GM19099 (cell line): Measurements from ENCODE around the gene SCYL3.

Experiments used
- POLR2A ChIP-seq: IDR thresholded peaks from 3 replicates; pipeline ENCODE4 v1.6.1; 2011; ENCODE audit warnings: low read depth; ENCODE audit not compliant: insufficient read length; ENCODE audit errors: extremely low read depth

The SCYL3 gene

DNA sequence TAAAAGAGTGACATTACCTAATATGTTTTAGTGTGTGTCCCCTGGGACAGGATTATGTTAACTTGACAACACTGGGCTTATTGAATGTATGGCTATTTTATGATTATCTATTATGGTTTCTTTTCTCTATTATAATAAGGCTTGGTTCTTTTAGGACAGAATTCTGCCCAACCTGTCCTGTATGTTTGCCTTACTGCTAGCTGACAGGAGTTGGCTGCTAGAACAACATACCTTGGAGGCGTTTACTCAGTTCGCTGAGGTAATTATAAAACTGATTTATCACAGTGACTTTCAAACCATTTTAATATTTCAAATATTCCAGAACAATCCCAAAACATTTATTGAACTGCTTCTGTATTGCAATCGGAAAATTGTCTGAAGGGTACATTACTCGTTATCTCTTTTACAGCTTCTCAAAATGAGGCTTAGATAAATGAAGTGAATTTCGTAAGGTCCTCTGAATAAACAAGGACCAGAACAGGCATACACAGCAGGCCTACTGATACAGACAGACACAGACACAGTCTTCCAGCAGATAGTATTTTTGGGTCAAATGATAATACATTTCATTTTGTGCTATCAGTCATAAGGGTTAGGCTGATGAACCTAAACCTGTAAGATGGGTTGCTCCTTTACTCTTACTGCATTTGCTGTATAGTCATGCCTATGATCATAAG is 44.2 kb downstream of the SCYL3 start:
- no peak for TF ChIP-seq POLR2A

DNA sequence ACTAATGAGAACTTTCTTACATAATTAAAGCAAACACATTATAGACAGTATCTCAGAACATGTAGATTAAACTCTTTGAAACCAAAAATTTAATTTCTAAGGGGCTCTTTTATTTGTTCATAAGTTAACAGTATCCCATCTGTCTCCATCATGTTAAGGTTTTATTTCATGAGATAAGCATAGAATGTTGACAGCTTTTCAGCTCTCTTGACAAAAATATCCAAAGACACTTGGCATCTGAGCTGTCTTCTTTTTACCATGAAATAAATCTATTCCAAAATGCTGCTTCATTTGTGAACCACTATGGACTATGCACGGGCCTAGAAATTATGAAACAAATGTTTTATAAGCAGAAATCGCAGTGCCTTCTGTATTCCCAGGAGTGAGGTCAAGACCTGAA is 45.2 kb downstream of the SCYL3 start:
- TF ChIP-seq POLR2A = no peak

DNA sequence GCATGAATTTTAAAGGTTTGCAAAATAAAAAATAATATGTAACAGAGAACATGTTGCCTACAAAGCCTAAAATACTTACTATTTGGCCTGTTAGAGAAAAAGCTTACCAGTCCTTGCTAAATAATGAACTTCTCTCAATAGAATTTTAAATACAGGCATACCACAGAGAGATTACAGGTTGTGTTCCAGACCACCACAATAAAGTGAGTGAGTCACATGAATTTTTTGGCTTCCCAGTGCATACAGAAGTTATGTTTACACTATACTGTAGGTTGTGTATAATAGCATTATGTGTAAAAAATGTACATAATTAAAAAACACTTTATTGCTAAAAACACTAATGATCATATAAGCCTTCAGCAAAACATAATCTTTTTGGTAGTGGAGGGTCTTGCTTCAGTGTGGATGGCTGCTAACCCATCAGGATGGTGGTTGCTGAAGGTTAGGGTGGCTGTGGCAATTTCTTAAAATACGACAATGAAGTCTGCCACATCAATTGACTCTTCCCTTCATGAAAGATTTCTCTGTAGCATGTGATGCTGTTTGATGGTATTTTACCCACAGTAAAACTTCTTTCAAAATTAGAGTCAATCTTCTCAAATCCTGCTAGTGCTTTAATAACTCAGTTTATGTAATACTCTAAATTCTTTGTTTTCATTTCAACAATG is 48.6 kb downstream of the SCYL3 start:
- TF ChIP-seq POLR2A = no peak

DNA sequence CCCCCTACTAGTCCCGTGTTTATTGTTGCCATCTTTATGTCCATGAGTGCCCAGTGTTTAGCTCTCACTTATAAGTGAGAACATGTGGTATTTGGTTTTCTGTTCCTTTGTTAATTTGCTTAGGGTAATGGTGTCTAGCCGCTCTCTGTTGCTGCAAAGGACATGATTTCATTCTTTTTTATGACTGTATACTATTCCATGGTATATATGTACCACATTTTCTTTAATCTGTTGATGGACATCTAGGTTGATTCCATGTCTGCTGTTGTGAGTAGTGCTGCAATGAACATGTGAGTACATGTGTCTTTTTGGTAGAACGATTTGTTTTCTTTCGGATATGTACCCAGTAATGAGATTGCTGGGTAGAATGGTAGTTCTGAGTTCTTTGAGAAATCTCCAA is 54.8 kb downstream of the SCYL3 start:
- no peak for TF ChIP-seq POLR2A

DNA sequence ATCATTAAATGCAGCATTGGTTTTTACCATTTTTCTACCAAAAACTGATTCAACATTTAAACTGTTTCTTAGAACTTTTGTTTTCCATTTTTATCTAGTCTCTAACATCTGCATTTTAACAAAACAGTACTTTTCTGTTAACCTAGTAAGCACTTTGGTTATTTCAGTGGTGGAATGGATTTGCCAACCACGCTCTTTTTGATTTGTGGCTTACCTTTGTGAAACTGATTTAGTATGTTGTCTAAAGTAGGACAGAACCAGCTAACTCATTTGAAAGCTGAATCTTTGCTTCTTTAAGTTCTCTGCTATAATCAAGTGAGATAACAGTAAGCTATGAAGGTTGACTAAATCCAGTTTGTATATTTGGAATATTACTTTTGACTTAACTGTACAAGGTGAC is 57.5 kb downstream of the SCYL3 start:
- no peak for TF ChIP-seq POLR2A

DNA sequence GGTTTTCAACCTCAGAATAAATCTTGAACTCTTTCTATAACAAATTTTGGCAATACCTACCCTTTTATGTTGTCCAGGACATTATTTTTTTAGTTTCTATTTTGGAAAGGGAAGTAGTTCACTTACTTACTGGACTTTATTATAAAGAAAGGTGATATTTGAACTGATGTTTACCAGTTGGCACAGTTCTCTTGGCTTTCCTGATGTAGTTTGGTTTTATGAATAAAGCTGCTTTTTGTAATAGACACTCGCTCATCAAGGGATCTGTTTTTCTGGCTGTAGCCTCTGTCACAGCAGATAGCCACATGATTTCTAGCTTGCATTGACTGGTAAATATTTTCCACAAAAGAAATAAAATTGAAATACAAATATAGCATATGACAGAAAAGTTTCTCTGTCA is 58.0 kb downstream of the SCYL3 start:
- TF ChIP-seq POLR2A = no peak

DNA sequence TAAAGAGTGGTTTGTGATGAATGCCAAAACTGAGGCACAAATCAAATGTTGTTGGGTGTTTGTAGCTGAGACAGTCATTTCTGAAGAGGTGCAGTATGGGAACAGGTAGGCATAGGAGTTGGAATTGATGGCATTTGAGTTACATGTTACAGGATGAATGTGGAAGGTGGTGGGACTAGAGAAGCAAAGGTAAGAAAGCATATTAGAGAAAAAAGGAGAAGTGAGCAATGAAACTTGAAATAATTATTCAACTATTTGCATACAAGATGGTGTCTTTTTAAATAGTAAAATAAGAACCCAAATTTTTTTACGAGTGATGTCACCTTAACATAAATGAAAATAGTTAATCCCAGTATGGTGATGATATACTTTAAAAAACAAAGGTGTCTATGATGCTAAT is 58.8 kb downstream of the SCYL3 start:
- TF ChIP-seq POLR2A = no peak

DNA sequence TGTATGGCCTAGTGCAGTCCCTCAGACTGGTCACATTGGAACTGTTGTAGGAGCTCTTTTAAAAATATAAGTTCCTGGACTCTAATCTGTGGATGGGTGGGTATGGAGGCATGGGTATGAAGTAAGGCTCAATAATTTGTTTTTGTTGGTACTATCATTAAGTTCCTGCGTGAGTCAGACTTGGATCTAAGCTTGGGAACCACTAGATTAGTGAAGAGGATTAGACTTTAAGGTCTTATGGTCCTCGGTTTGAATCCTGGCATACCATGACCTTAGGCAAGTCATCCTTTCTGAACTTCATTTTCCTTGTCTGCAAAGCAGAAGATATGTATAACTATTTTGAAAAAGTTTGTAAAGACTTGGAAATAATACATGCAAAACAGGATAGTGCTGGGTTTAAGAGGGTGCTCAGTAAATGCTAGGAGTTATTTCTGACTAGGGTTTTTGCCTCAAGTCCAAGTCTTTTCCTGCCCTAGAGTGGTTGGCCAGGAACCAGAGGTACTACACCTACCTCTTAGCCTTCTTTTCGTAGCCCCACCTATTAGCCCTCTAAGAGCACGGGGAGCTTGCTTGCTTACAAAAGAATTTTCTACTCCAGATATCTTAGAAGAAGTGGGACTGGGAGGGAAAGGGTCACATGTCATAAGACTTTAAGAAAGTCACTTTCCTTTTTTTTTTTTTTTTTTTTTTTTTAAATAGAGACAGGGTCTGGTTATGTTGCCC is 60.4 kb downstream of the SCYL3 start:
- TF ChIP-seq POLR2A = no peak

DNA sequence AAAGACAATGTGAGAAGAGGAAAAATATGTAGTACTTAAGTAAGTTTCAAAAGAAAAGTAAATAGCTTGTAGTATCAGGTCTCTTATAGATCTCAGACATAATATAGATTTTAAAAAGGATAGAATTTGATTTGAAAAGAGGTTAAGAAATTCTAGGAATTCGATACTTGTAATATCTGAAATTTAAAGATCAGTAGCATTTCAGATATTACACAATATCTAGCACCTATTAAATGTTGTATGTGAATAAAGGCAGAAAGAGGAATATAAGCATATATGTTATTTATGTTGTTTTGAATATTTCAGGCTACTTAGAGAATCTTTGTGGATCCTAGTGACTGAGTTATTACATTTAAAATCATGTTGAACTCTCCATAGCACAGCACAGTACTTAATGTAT is 64.0 kb downstream of the SCYL3 start:
- no peak for TF ChIP-seq POLR2A

DNA sequence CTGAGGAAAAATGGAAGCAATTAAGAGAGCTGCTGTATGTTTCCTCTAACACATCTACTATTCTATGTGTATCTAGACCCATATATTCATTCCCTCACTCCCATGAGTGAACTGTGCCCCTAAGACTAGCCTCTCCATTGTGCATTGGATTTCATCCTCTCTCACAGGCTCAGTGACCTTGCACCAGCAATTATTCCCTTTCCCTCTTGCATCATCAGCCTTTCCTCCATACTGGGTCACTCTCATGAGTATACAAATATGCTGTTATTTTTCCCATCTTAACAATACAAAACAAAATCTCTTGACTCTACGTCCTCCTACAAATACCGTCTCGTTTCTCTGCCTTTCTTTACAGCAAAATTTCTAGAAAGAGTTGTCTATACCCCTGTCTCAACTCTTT is 69.5 kb downstream of the SCYL3 start:
- TF ChIP-seq POLR2A = no peak

DNA sequence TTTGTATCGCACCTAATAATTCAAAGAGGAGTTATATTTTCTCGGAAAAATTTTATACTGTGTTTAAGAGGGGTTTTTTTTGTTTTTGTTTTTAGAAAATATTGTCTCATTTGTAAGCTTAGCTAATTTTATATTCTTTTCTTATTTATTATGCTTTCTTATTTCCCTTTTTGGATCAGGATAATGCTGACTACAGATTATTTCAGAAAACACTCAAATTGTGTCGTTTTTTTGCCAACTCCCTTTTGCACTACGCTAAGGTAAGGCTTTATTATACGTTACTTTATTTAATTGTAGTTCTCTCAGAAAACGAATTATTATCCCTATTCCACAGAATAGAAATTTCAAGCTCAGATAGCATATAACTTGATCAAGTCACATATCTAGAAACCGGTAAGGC is 72.2 kb downstream of the SCYL3 start:
- no peak for TF ChIP-seq POLR2A

DNA sequence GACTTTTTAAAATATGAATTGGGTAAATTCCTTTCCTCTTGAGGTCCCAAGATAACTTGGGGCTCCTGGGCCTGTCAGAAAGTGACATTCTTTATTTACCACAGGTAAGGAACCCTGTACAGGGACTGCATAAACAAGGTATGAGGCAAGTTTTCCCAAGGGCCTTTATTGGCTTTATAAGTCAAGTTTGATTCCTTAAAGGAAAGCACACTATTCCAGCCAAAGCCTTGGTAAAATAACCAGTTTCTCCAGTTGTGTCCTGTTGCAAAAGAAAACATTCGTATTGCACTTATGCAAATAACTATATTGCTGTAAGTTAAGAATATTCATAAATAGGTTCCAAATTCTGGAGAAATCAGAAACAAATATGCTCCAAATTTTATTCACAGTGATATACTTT is 77.1 kb downstream of the SCYL3 start:
- no peak for TF ChIP-seq POLR2A

DNA sequence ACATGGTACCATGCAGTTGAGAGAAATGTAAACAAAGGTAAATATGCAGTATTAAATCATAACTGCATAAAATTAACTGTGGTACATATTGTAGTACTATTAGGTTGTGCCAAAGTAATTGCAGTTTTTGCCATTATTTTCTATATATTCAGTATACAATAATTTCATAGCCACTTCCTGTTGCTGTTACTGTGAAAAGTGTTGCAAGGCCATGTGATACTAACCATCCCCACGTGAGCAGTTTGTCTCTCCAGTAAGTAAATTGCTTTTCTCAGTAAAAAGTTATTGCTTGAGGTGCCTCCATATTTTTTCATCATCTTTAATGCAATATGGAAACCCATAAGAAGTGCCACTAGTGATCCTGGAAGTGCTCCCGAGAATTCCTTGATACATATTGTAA is 79.4 kb downstream of the SCYL3 start:
- no peak for TF ChIP-seq POLR2A

DNA sequence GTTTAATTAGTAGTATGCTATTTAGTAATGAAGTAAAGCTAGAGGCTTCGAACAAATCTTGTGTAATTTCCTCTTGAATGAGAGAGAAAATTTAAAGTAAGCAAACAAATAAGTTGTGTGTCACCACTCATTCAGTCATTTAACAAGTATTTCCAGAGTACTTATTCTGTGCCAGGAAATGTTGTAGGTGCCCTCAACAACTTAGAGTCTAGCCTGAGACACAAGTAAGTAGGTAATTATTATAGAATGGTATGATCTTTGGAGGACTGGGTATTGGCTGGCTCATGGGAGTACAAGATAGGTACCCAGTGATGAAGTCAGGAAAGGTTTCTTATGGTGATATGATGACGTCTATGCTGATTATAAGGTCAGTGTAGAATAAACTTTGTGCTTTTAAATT is 81.6 kb downstream of the SCYL3 start:
- TF ChIP-seq POLR2A = no peak

DNA sequence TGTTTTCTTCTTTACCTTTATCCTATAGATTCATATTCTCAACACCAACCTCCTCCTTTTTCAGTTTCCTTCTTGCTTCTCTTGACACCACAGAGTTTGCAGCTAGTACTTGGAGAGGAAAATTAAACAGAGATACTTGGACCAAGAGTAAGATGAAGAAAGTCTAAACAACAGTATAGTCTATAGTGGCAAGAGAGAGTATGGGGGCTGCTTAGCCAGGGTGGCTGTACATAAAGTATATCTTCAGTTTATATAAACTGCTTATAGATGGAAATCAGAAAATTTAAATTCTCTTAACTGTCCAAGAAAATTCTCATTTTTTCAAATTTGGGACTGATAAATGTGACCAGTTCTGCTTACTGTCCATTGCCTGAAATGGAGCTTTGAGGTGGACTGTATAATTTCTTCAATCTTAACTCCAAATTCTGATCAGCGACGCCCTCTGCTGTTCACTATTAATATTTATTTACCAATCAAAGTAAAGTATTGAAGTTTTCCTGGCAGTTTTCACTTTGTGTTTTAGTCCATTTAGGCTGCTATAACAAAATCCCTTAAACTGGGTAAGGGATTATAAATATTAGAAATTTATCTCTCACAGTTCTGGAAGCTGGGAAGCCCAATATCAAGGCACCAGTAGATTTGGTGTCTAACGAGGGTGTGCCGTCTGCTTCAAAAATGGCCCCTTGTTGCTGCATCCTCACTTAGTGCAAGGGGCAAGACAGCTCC is 84.2 kb downstream of the SCYL3 start:
- TF ChIP-seq POLR2A = no peak

DNA sequence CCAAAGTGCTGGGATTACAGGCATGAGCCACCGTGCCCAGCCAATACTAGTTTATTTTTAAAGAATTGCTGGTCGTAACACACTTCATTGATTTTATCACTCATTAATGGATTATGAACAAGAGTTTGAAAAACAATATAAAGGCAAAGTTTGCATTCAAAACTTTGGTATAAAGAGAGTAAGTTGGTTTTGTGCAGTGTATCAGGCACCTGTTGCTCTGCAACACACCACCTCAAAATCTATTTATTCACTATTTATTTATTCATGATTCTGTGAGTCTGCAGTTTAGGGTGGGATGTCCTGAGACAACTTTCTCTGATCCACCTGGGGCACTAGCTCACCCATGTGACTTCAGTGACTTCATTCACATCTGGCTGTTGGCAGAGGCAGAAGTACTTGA is 88.8 kb downstream of the SCYL3 start:
- no peak for TF ChIP-seq POLR2A

DNA sequence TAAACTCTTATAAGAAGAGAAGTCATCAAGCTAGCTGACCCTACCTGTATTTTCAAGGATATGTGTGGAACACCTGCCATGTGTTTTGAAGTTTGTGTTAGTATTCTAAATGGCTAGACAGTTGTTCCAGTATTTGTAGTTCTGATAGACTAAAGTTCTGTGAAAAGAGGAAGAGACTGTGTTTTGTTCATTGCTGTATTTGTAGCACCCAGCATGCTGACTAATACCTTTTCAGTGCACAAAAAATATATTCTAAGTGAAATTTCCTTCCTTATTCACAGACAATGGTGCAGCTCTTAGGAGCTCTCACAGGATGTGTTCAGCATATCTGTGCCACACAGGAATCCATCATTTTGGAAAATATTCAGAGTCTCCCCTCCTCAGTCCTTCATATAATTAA is 90.8 kb downstream of the SCYL3 start:
- no peak for TF ChIP-seq POLR2A
